PC-9 (cell line): ENCODE results near the gene GALM. TPM values are rescaled to one million over a fixed set of nuclear protein-coding genes. Genes with fewer than 3 reads are reported as not detected.

Experiments used
- BruUV-seq: library from RNA; stranded (reverse); fragments of 400-500 nt; replicated peaks from 2 replicates; lab custom pipeline; 2021; lab: Mats Ljungman, UMichigan
- CTCF ChIA-PET: fragments of 300-600 bp; sonication (Branson Sonifier 250); formaldehyde crosslinking; loops from one replicate; lab custom pipeline; 2022; ENCODE audit warnings: antibody characterized with exemption; lab: Charles Lee
- POLR2A ChIA-PET: fragments of 300-600 bp; sonication (Branson Sonifier 250); formaldehyde crosslinking; loops from one replicate; lab custom pipeline; 2022; ENCODE audit warnings: antibody characterized with exemption; ENCODE audit not compliant: unreplicated experiment; lab: Charles Lee
- DNase-seq, 2 experiments: peaks; one replicate each; pipeline versions ENCODE4 v3.0.0 to v3.0.0-alpha.2; 2015 to 2022; ENCODE audit warnings: mixed read lengths in 1 of 2
- H2AFZ ChIP-seq: fragments of 200-600 bp; sonication (generic); 2 replicates; pipeline ENCODE4 v1.8.1; 2017; ENCODE audit warnings: antibody characterized with exemption
- H3F3A ChIP-seq: fragments of 200-600 bp; sonication (generic); 2 replicates; pipeline ENCODE4 v1.8.1; 2017; ENCODE audit warnings: antibody characterized with exemption, mild to moderate bottlenecking, low read depth; ENCODE audit not compliant: insufficient read depth
- H3K27ac ChIP-seq: fragments of 200-600 bp; sonication (generic); 2 replicates; pipeline ENCODE4 v1.6.1; 2016; ENCODE audit warnings: mixed run types
- H3K27me3 ChIP-seq: fragments of 200-600 bp; sonication (generic); 2 replicates; pipeline ENCODE4 v1.6.1; 2016; ENCODE audit warnings: low read depth, mixed run types; ENCODE audit not compliant: insufficient read depth
- H3K36me3 ChIP-seq: fragments of 200-600 bp; sonication (generic); 2 replicates; pipeline ENCODE4 v1.6.1; 2016; ENCODE audit warnings: low read depth, mixed run types
- H3K4me1 ChIP-seq: fragments of 200-600 bp; sonication (generic); replicated peaks from 2 replicates; pipeline ENCODE4 v1.6.1; 2016; ENCODE audit warnings: mixed run types; ENCODE audit not compliant: insufficient read depth
- H3K4me2 ChIP-seq: fragments of 200-600 bp; sonication (generic); 2 replicates; pipeline ENCODE4 v1.6.1; 2017; ENCODE audit warnings: mixed run types
- H3K4me3 ChIP-seq: fragments of 200-600 bp; sonication (generic); 2 replicates; pipeline ENCODE4 v1.6.1; 2016; ENCODE audit warnings: mixed run types
- H3K79me2 ChIP-seq: fragments of 200-600 bp; sonication (generic); 2 replicates; pipeline ENCODE4 v1.6.1; 2017; ENCODE audit warnings: low read depth, mixed run types
- H3K9me2 ChIP-seq: fragments of 200-600 bp; sonication (generic); 2 replicates; pipeline ENCODE4 v1.8.1; 2017; ENCODE audit warnings: mild to moderate bottlenecking; ENCODE audit not compliant: insufficient read depth
- H3K9me3 ChIP-seq: fragments of 200-600 bp; sonication (generic); 2 replicates; pipeline ENCODE4 v1.8.1; 2016; ENCODE audit warnings: low read depth; ENCODE audit not compliant: insufficient read depth
- H4K20me1 ChIP-seq: fragments of 200-600 bp; sonication (generic); 2 replicates; pipeline ENCODE4 v1.8.1; 2017; ENCODE audit not compliant: insufficient read depth
- EZH2 ChIP-seq: fragments of 200-600 bp; sonication (generic); IDR thresholded peaks from 2 replicates; pipeline ENCODE4 v1.8.0; 2017; ENCODE audit warnings: antibody characterized with exemption, low read depth
- intact Hi-C: fragments of 100-400 bp; cut with micrococcal nuclease; formaldehyde crosslinking; loops from one replicate; pipeline ENCODE4 v1.10.0; 2022; ENCODE audit not compliant: unreplicated experiment
- total RNA-seq: library from RNA; stranded (reverse); gene quantifications from 2 replicates; pipeline ENCODE4 v1.2.3, GENCODE V29; 2021
- TF ChIP-seq, protein P1 (sequence below): fragments of 200-600 bp; sonication (generic); conservative IDR thresholded peaks from 2 replicates; pipeline ENCODE4 v1.6.1; 2017; ENCODE audit warnings: mixed run types, antibody characterized with exemption, mild to moderate bottlenecking, moderate library complexity

The GALM gene
- total RNA-seq, 1 experiment from 2014 or later: 27.7 TPM

DNA sequence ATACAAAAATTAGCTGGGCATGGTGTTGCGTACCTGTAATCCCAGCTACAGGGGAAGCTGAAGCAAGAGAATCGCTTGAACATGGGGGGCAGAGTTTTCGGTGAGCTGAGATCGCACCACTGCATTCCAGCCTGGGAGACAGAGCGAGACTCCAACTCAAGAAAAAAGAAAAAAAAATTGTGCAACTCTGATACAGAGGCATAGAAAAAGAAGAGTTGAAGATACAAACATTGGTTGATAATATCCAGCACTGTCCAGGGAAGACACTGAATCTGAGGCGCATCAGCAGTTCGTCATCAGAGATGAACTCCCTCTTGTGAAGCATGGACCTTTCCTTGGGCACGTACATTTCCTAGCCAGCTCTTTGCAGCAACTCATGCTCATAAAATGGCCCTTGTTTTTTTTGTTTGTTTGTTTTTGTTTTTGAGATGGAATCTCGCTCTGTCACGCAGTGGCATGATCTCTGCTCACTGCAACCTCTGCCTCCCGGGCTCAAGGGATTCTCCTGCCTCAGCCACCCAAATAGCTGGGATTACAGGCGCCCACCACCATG, 16.7 kb upstream of the GALM start:
- Histone ChIP-seq H3K79me2 (no peaks in the 10 kb centered on the region), H3F3A (no peaks in the 10 kb centered on the region), H3K4me1 (0 out of 2 replicates have a peak, but pooled peaks cover 9% of the 10 kb centered on the region), H3K27ac (no peak overlapping the region), H2AFZ (no peak overlapping the region), H3K4me3 (no peak overlapping the region), H3K27me3 (no peaks in the 10 kb centered on the region), H3K4me2 (no peak overlapping the region), H3K9me3 (no peaks in the 10 kb centered on the region), H3K9me2 (no peaks in the 10 kb centered on the region), H4K20me1 (no peaks in the 10 kb centered on the region), H3K36me3 (no peaks in the 10 kb centered on the region)
- POLR2A ChIA-PET: no interaction called here
- no peak for DNase-seq
- TF ChIP-seq EZH2: no peak
- TF ChIP-seq, protein P1, sequence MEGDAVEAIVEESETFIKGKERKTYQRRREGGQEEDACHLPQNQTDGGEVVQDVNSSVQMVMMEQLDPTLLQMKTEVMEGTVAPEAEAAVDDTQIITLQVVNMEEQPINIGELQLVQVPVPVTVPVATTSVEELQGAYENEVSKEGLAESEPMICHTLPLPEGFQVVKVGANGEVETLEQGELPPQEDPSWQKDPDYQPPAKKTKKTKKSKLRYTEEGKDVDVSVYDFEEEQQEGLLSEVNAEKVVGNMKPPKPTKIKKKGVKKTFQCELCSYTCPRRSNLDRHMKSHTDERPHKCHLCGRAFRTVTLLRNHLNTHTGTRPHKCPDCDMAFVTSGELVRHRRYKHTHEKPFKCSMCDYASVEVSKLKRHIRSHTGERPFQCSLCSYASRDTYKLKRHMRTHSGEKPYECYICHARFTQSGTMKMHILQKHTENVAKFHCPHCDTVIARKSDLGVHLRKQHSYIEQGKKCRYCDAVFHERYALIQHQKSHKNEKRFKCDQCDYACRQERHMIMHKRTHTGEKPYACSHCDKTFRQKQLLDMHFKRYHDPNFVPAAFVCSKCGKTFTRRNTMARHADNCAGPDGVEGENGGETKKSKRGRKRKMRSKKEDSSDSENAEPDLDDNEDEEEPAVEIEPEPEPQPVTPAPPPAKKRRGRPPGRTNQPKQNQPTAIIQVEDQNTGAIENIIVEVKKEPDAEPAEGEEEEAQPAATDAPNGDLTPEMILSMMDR: no peak
- CTCF ChIA-PET: no interaction called here
- intact Hi-C loops: no loop called here
- no TSS peak for BruUV-seq

DNA sequence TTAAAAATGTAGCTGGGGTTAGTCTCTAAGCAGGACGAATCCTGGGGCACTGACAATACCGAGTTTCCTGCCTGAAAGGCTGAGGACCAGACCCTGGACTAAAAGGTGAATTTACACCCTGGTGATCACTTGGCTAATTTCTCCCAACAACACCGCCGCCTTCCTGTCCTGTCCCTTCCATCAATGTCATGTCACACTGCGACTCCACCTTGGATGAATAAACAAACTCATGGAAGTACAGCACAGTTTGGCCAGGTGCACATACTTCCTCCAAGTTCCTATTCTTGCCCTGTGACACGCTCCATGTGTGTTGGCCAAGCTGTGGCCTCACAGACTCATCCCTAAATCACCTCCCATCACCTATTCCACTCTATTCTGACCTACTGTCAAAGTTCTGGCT, 15.9 kb upstream of the GALM start:
- H3K27me3 ChIP-seq: no peaks in the 10 kb centered on the region
- H3F3A ChIP-seq: no peaks in the 10 kb centered on the region
- no peak overlapping the region for H3K4me3 ChIP-seq
- no peaks in the 10 kb centered on the region for H3K9me3 ChIP-seq
- no peak overlapping the region for H3K4me2 ChIP-seq
- no peaks in the 10 kb centered on the region for H3K36me3 ChIP-seq
- no peak overlapping the region for H2AFZ ChIP-seq
- DNase-seq: no peak
- no peaks in the 10 kb centered on the region for H4K20me1 ChIP-seq
- no peaks in the 10 kb centered on the region for H3K9me2 ChIP-seq
- TF ChIP-seq EZH2: no peak
- TF ChIP-seq, protein P1: no peak
- H3K4me1 ChIP-seq: 0 out of 2 replicates have a peak, but pooled peaks cover 9% of the 10 kb centered on the region
- BruUV-seq: no TSS peak
- ChIA-PET CTCF (no interaction called here), POLR2A (no interaction called here)
- intact Hi-C loops: no loop called here
- no peaks in the 10 kb centered on the region for H3K79me2 ChIP-seq
- no peak overlapping the region for H3K27ac ChIP-seq

DNA sequence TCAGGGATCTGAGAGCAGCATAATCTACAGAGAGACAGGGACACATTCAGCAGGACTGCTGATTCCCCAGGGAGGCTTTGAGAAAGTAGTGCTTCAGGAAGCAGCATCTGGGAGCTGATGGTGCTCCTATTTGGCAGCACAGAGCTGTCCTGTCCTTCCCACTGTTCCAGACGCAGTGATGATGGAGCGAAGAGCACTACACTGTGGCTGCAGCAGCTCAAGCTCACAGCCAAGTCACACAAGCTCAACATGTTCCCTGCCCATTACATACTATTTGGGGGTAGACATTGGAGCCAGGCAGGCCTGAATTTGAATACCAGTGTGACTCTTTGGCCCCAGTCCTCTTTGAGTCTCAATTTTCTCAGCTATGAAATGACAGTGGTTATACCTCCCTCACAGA, 15.2 kb upstream of the GALM start:
- Histone ChIP-seq H3K4me1 (0 out of 2 replicates have a peak, but pooled peaks cover 9% of the 10 kb centered on the region), H3K4me2 (no peak overlapping the region), H3K4me3 (no peak overlapping the region), H3K27ac (no peak overlapping the region), H3K79me2 (no peaks in the 10 kb centered on the region), H3K36me3 (no peaks in the 10 kb centered on the region), H3K27me3 (no peaks in the 10 kb centered on the region), H3K9me3 (no peaks in the 10 kb centered on the region), H4K20me1 (no peaks in the 10 kb centered on the region), H3K9me2 (no peaks in the 10 kb centered on the region), H2AFZ (no peak overlapping the region), H3F3A (no peaks in the 10 kb centered on the region)
- POLR2A ChIA-PET: no interaction called here
- no peak for DNase-seq
- CTCF ChIA-PET: no interaction called here
- intact Hi-C loops: no loop called here
- TF ChIP-seq EZH2: no peak
- TF ChIP-seq, protein P1: no peak
- BruUV-seq: no TSS peak
